Stimulated activated CD4-positive, alpha-beta T cell treated with anti-CD3 and anti-CD28 coated beads, Interleukin-15, amount 100 ng/mL, for 1 hour (primary cell): ENCODE results near the gene MBL2.

Source experiments
- DNase-seq, 2 donors: peaks; one replicate each; pipeline ENCODE4 v3.0.0-alpha.2; 2020; ENCODE audit warnings: low read depth in 1 of 2, low spot score in 1 of 2

Gene MBL2

GRCh38 chr10:52772623-52773022, at the start of gene MBL2:
Gene MBL2, minus strand, starts transcription at chr10:52772784. Its CDS starts 1,149 bp downstream, at chr10:52771635.
- DNase-seq, result no peak

DNA sequence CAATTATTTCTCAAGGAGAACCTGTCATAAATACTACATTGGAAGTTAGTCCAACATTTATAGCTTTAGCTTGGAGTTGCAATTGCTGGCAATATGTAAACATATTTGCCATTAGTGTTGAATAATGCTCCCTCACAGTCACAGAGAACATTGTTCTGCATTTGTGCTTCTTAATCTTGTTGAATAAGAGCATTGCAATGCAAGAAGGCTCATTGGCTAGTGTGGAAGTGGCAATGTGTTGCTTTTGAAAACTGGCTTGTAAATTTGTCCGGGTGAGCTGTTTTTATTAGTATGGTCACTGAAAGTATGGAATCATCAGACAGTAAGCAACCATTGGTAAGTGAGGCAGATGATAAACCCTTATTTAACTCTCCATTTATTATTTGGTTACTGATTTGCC, 47.7 kb upstream of the MBL2 start:
- DNase-seq, result no peak

GRCh38 chr10:52818019-52818418, 45.4 kb upstream of the MBL2 start:
- DNase-seq, result no peak

DNA sequence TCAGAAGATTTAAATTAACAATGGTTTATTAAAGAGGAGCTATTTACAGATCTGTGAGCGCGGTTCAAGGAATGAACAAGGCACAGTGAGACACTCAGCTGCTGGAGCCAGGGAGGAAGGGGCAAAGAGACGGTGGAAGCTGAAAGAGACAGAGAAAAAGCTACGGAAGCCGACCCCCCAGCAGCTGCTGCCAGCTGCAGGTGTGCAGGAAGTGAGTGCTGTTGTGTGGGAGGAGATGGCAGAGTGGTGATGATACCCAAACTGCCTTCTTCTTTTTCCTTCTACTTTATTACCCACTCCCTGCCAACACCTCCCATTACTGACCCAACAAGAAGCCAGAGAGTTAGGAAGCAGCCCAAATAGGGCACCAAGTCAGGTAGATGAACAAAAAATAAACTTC, 41.9 kb upstream of the MBL2 start:
- DNase-seq, result no peak

- DNase-seq, result no peak
Measured at GRCh38 chr10:52811776-52812175, 39.2 kb upstream of the MBL2 start.

- DNase-seq, result no peak
Measured at GRCh38 chr10:52810761-52811160, 38.2 kb upstream of the MBL2 start.

GRCh38 chr10:52807803-52808202, 35.2 kb upstream of the MBL2 start:
- no peak for DNase-seq

- no peak for DNase-seq
Measured at GRCh38 chr10:52805414-52806285, 33.1 kb upstream of the MBL2 start.

GRCh38 chr10:52801947-52802346, 29.4 kb upstream of the MBL2 start:
- DNase-seq, result no peak

GRCh38 chr10:52786098-52786497, 13.5 kb upstream of the MBL2 start:
- no peak for DNase-seq

GRCh38 chr10:52785418-52785817, 12.8 kb upstream of the MBL2 start:
- no peak for DNase-seq

GRCh38 chr10:52783726-52784125, 11.1 kb upstream of the MBL2 start:
- no peak for DNase-seq

- DNase-seq, result no peak
Measured at GRCh38 chr10:52782554-52782953, 10.0 kb upstream of the MBL2 start.

DNA sequence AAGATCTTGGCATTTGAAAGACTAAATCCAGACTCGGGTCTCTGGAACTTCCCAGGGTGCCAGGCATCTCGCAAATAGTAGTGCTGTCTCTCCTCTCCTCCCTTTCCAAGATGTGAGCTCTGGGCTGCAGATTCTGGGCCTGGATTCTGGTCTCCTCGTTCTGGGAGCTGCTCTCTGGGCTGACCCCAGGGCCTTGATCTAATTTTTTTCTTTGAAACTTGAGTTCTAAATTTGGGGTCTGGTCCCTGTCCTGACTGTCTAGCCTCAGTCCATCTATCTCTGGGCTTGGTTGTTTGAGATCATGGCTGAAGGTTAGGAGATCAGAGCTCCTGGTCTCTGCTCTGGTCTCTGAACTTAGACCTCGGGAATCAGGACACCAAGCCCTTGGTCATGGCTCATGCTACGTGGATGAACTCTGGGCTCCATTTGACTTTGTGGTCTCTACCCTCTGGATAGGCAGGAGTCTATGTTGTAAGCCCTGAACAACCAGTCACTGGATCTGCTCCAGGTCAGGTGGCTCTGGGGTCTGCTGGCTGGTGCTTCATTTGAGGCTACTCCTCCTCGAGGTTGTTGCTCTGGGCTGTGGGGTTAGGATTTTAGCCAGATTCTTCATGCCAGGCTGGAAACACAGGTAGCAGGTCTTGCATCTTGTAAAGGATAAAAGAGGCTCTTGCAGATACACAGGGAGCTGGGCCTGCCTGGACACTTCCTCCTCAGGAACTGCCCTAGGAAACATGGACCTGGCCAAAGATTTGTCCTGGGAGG, 8.0 kb upstream of the MBL2 start:
- DNase-seq, result no peak

GRCh38 chr10:52779541-52780390, 7.2 kb upstream of the MBL2 start:
- no peak for DNase-seq

GRCh38 chr10:52778511-52779392, 6.2 kb upstream of the MBL2 start:
- DNase-seq, result no peak

DNA sequence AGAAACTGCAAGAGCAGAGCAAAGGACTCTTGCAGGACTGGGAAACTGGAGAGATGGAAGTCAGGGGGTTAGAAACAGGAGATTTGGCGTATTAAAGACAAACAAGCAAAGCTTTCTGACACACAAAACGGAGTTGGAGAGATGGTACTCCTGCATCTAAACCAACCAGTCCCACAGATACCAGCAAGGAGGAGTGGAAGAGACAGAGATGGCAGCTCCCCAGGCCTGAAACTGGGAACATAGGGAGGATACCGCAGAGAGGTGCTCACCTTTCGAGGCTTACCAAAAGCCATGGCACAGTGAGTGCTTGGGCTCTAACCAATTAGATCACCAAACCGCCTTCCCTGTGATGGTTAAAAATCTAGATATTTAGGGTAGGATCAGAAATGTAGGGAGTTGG, 4.8 kb upstream of the MBL2 start:
- DNase-seq, result no peak

- DNase-seq, result no peak
Measured at GRCh38 chr10:52776471-52776903, 3.9 kb upstream of the MBL2 start.

GRCh38 chr10:52775132-52775647, 2.6 kb upstream of the MBL2 start:
- DNase-seq, result no peak

GRCh38 chr10:52774600-52775106, 2.1 kb upstream of the MBL2 start:
- no peak for DNase-seq
